A549 treated with AZD9567 at 1 μM for 4 hours (cell line): ENCODE data around the gene BUD31. TPM values are rescaled to one million over a fixed set of nuclear protein-coding genes. Genes with fewer than 3 reads are reported as not detected.

ENCODE experiments used
- total RNA-seq: library from RNA; stranded (reverse); fragments of 200-300 nt; extraction: Qiagen RNA extraction; gene quantifications from 5 replicates; pipeline ENCODE4 v1.2.3, GENCODE V29; 2022; ENCODE audit not compliant: insufficient read depth

The BUD31 gene
- 131 to 157 TPM (median 151 TPM) in 5 replicates for total RNA-seq

GRCh38 chr7:99408379-99409191 lies at the start of gene BUD31, which contains the start of gene PDAP1:
Gene BUD31 (plus strand): TSS chr7:99408969. CDS start chr7:99411093, 2,124 bp downstream.
Gene PDAP1 (minus strand): TSS chr7:99408597. CDS start chr7:99408548, 49 bp downstream.

GRCh38 chr7:99374111-99375064 lies 34.4 kb upstream of the BUD31 start, which contains the start of gene ARPC1B:
Gene ARPC1B (plus strand): TSS chr7:99374730. CDS start chr7:99385715, 10,985 bp downstream.

GRCh38 chr7:99438573-99439480 lies 30.1 kb downstream of the BUD31 start, which contains the start of the genes CPSF4 and PTCD1:
Gene CPSF4 (plus strand): TSS chr7:99438943. CDS start chr7:99439083, 140 bp downstream.
Gene PTCD1 (minus strand): TSS chr7:99438798. CDS start chr7:99435242, 3,556 bp downstream.

Other genes with a start within 250 kb of the BUD31 start
- gene KPNA7, start 200.9 kb upstream of the BUD31 start, total RNA-seq: 0.80 to 1.3 TPM (median 1.1 TPM) in 4 of 5 replicates, not detected in the other
- 0.24 to 8.2 TPM (median 0.34 TPM) in 5 replicates for gene MYH16, start 136.1 kb upstream of the BUD31 start, total RNA-seq
- 107 to 127 TPM (median 123 TPM) in 5 replicates for gene ARPC1A, start 83.1 kb upstream of the BUD31 start, total RNA-seq
- gene ARPC1B, start 34.2 kb upstream of the BUD31 start, total RNA-seq: 287 to 303 TPM (median 288 TPM) in 5 replicates
- 152 to 187 TPM (median 175 TPM) in 5 replicates for gene PDAP1, start 372 bp upstream of the BUD31 start, total RNA-seq
- 6.5 to 10.9 TPM (median 6.6 TPM) in 5 replicates for gene PTCD1, start 29.8 kb downstream of the BUD31 start, total RNA-seq
- gene CPSF4, start 30.0 kb downstream of the BUD31 start, total RNA-seq: 40.4 to 49.9 TPM (median 47.9 TPM) in 5 replicates
- 912 to 1,062 TPM (median 917 TPM) in 5 replicates for gene ATP5MF, start 57.2 kb downstream of the BUD31 start, total RNA-seq
- gene ZNF789, start 63.9 kb downstream of the BUD31 start, total RNA-seq: 8.0 to 13.8 TPM (median 9.2 TPM) in 5 replicates
- gene ZNF394, start 91.3 kb downstream of the BUD31 start, total RNA-seq: 17.4 to 20.4 TPM (median 18.1 TPM) in 5 replicates
- 8.6 to 12.6 TPM (median 9.5 TPM) in 5 replicates for gene ZKSCAN5, start 95.7 kb downstream of the BUD31 start, total RNA-seq
- gene FAM200A, start 143.1 kb downstream of the BUD31 start, total RNA-seq: 5.0 to 7.4 TPM (median 6.5 TPM) in 5 replicates
- 45.1 to 56.7 TPM (median 53.1 TPM) in 5 replicates for gene ZNF655, start 149.7 kb downstream of the BUD31 start, total RNA-seq
- gene TMEM225B, start 189.3 kb downstream of the BUD31 start, total RNA-seq: 1.0 to 1.5 TPM (median 1.4 TPM) in 4 of 5 replicates, not detected in the other
- 9.2 to 20.9 TPM (median 9.9 TPM) in 5 replicates for gene ZSCAN25, start 208.0 kb downstream of the BUD31 start, total RNA-seq